ENCODE results near the gene PAF1. TPM values are rescaled to one million over a fixed set of nuclear protein-coding genes. Genes with fewer than 3 reads are reported as not detected.

Gene PAF1
- total RNA-seq, 4 donors from 2014 or later = 21.8 to 65.6 (median 33.7) TPM

DNA sequence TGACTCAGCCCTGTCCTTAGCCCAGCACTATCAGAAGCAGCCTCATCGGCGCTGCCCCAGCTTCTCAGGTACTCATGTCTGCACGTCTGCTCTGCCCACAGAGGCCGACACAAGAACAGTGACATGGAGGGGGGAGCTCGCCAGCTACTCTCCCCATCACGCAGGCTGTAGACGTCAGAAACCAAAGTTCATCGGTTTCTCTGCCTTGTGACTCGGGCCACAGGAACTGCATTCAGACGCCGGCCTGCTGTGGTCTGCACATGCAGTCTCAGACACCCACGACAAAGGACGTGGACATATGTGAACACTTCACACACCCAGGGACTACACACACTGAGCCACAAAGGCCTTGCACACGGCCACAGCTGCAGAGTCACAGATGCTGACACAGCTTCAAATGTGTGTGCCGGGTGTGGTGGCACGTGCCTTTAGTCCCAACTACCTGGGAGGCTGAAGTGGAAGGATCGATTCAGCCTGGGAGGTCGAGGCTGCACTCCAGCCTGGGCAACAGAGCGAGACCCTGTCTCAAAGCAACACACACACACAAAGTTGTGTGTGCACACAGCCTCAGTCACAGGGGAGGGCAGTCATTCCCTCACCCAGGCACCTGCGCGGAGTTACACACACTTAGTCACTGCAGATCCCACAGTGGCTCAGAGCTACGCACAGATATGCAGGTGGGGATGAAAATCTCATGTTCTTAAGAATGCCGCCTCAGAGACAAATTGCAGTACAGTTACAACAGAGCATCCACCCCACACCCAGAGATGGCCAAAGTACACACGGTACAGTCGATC is 10.8 kb upstream of the PAF1 start:
- peaks cover 16 to 20% of the 10 kb centered on the region in 2 donors for H3K4me1 ChIP-seq

DNA sequence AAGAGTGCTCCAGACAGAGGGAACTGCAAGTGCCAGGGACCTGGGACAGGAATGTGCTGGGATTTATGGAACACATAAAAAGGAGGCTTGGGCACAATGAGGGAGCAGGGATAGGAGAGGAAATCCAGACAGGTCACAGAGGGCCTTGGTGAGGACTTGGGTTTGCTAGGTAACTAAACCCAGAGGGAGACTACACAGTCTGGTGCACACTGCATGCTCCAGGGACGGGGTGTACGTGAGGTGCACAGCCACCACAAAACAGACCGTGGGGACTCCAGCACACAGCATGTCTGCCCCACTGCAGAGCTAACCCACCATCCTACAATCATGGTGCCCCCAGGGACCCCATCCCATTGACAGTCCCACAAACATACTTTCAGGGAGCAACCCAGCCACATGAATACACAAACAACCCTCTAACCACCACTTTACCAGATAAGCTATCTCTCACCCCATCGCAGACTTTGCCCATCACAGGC is 10.2 kb upstream of the PAF1 start:
- no peak for TF ChIP-seq POLR2A (IDR thresholded peaks at IDR 0.05)
- TF ChIP-seq, protein P1, sequence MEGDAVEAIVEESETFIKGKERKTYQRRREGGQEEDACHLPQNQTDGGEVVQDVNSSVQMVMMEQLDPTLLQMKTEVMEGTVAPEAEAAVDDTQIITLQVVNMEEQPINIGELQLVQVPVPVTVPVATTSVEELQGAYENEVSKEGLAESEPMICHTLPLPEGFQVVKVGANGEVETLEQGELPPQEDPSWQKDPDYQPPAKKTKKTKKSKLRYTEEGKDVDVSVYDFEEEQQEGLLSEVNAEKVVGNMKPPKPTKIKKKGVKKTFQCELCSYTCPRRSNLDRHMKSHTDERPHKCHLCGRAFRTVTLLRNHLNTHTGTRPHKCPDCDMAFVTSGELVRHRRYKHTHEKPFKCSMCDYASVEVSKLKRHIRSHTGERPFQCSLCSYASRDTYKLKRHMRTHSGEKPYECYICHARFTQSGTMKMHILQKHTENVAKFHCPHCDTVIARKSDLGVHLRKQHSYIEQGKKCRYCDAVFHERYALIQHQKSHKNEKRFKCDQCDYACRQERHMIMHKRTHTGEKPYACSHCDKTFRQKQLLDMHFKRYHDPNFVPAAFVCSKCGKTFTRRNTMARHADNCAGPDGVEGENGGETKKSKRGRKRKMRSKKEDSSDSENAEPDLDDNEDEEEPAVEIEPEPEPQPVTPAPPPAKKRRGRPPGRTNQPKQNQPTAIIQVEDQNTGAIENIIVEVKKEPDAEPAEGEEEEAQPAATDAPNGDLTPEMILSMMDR (IDR thresholded peaks at IDR 0.05) = no peak
- Histone ChIP-seq H3K4me3 (no peak overlapping the region), H3K4me1 (peaks cover 16 to 20% of the 10 kb centered on the region in 2 donors), H3K9me3 (no peaks in the 10 kb centered on the region), H3K27me3 (no peaks in the 10 kb centered on the region), H3K27ac (peak overlapping the region; percentile 99 to 100), H3K36me3 (no peaks in the 10 kb centered on the region)
- DNase-seq = no peak
- intact Hi-C loops (cut with DNase I; ENCODE audit: low total_unique reads) = no loop called here

More for the DNA sequence above, 10.8 kb upstream of the PAF1 start:
- intact Hi-C loops (cut with DNase I; ENCODE audit: low total_unique reads) = no loop called here
- H3K27me3 ChIP-seq = no peaks in the 10 kb centered on the region
- no peaks in the 10 kb centered on the region for H3K36me3 ChIP-seq
- DNase-seq = peak; percentile 49 to 59
- H3K9me3 ChIP-seq = no peaks in the 10 kb centered on the region
- no peak for TF ChIP-seq POLR2A (IDR thresholded peaks at IDR 0.05)
- TF ChIP-seq, protein P1 (IDR thresholded peaks at IDR 0.05) = no peak
- peak overlapping the region in 1 of 2 donors; percentile 47 for H3K4me3 ChIP-seq
- peak overlapping the region; percentile 99 to 100 for H3K27ac ChIP-seq

DNA sequence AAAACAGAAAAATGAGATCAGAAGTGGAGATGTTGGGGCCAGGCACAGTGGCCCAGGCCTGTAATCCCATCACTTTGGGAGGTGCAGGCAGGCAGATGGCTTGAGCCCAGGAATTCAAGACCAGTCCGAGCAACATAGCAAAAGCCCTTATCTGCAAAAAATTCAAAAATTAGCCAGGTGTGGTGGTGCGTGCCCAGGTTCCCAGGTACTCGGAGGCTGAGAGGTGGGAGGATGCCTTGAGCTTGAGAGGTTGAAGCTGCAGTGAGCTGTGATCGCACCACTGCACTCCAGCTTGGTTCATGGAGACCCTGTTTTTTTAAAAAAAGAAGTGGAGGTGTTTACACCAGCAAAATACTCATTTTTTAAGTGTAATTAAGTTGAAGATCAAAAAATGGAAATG is 9.2 kb upstream of the PAF1 start:
- no peaks in the 10 kb centered on the region for H3K27me3 ChIP-seq
- peaks cover 10 to 20% of the 10 kb centered on the region in 2 donors for H3K4me1 ChIP-seq
- no peaks in the 10 kb centered on the region for H3K36me3 ChIP-seq
- no peak for DNase-seq
- TF ChIP-seq, protein P1 (IDR thresholded peaks at IDR 0.05) = no peak
- TF ChIP-seq POLR2A (IDR thresholded peaks at IDR 0.05) = no peak
- H3K27ac ChIP-seq = peak overlapping the region in 1 of 2 donors; percentile 99
- intact Hi-C loops (cut with DNase I; ENCODE audit: low total_unique reads) = no loop called here
- no peaks in the 10 kb centered on the region for H3K9me3 ChIP-seq
- H3K4me3 ChIP-seq = no peak overlapping the region

DNA sequence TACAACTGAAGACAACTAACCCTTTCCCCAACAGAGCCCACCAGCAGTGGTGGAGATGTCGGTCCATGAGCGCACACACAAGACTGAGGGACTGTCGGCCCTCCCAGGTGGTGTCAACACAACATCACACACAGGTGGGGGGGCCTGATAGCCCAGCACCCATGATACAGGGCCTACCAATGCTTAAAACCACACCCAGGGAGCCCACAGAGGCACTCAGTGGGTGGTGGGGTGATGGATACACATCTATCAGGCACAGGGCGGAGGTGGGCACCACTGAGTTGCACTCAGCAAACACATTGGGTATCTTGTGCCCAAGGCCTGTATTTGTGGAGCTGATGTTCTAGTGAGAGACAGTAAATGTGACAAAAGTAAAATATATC is 8.8 kb upstream of the PAF1 start:
- peak overlapping the region in 1 of 2 donors; percentile 99 for H3K27ac ChIP-seq
- TF ChIP-seq, protein P1 (IDR thresholded peaks at IDR 0.05) = no peak
- TF ChIP-seq POLR2A (IDR thresholded peaks at IDR 0.05) = no peak

DNA sequence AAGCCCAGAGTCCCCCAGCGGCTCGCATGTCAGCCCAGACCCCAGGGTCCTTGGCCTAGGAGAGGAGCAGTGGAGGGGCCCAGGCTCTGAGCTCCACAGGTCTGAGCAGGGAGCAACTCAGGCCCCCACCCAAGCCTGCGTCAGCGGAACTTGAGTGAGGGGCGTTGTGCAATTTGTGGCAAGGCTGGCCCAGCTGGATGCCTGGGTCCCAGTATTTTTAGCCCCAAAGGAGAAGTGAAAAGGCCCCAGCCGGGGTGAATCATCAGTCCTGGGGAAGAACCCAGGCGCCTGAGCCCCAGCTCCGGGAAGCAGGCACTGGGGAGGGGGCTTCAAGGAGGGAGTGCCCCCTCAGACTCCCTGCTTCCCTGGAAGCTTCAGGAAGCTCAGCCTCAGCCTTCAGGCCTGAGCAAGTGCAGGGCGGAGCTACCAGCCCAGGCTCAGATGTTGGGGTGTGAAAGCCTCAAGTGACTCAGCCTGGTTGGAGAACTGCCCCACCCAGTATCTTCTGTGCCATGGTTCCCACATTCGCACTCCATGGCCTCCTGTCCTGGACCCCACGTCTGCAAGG is 7.5 kb upstream of the PAF1 start:
- H3K4me1 ChIP-seq = peaks cover 7 to 20% of the 10 kb centered on the region in 2 donors
- DNase-seq = peak; percentile 60 to 70
- TF ChIP-seq POLR2A (IDR thresholded peaks at IDR 0.05) = no peak
- TF ChIP-seq, protein P1 (IDR thresholded peaks at IDR 0.05) = no peak
- intact Hi-C loops (cut with DNase I; ENCODE audit: low total_unique reads) = no loop called here
- H3K27me3 ChIP-seq = no peaks in the 10 kb centered on the region
- H3K36me3 ChIP-seq = no peaks in the 10 kb centered on the region
- H3K4me3 ChIP-seq = no peak overlapping the region
- H3K9me3 ChIP-seq = no peaks in the 10 kb centered on the region
- H3K27ac ChIP-seq = peak overlapping the region; percentile 86 to 93

More for the DNA sequence above, 8.8 kb upstream of the PAF1 start:
- intact Hi-C loops (cut with DNase I; ENCODE audit: low total_unique reads) = no loop called here
- no peak overlapping the region for H3K4me3 ChIP-seq
- no peaks in the 10 kb centered on the region for H3K27me3 ChIP-seq
- H3K4me1 ChIP-seq = peaks cover 7 to 20% of the 10 kb centered on the region in 2 donors
- no peaks in the 10 kb centered on the region for H3K9me3 ChIP-seq
- H3K36me3 ChIP-seq = no peaks in the 10 kb centered on the region
- DNase-seq = no peak

Data from uterus (tissue), 4 donors.